HepG2 (cell line): ENCODE data around the gene RNFT2. TPM values are rescaled to one million over a fixed set of nuclear protein-coding genes. Genes with fewer than 3 reads are reported as not detected.

Experiments
- ATAC-seq: fragments of 200-7000 bp; cut with Tn5 transposase; 3 replicates; pipeline ENCODE4 v1.9.1; 2020; ENCODE audit warnings: mild to moderate bottlenecking, moderate library complexity
- BruUV-seq: library from RNA; stranded (reverse); fragments of 400-500 nt; replicated peaks from 2 replicates; lab custom pipeline; 2021; lab: Mats Ljungman, UMichigan
- CTCF ChIA-PET: fragments of 300-600 bp; formaldehyde crosslinking; extraction: SDS; loops from one replicate; lab custom pipeline; 2021; ENCODE audit warnings: low total read pairs, inconsistent platforms, low intra/inter-chr PET ratio; lab: Yijun Ruan, JAX
- POLR2A ChIA-PET: fragments of 350-600 bp; sonication (Branson Sonifier 250); formaldehyde crosslinking; loops from one replicate; lab custom pipeline; 2020; ENCODE audit warnings: antibody characterized with exemption, inconsistent platforms; lab: Yijun Ruan, JAX
- DNase-seq: peaks from one replicate; pipeline ENCODE4 v3.0.0-alpha.2; 2015; ENCODE audit warnings: low spot score
- FAIRE-seq: peaks from 3 replicates; lab custom pipeline; 2011; peaks lifted over from hg19 to GRCh38; lab: Jason Lieb, UNC
- H2AFZ ChIP-seq: one replicate; pipeline ENCODE4 v1.6.1; 2011; ENCODE audit warnings: low read length, inconsistent platforms
- H3K27ac ChIP-seq: fragments of 300-600 bp; 3 replicates; pipeline ENCODE4 v1.8.0; 2011; ENCODE audit warnings: mixed run types, mild to moderate bottlenecking, mixed read lengths, low read length, inconsistent platforms; ENCODE audit not compliant: insufficient read depth; ENCODE audit errors: extremely low read length
- H3K27me3 ChIP-seq, 2 experiments: fragments of 200-600 bp in 1 of 2; 2 replicates in 1 of 2; 3 replicates in 1 of 2; pipeline versions ENCODE4 v1.6.0 to v1.8.0; 2011; ENCODE audit warnings: low read length in 2 of 2, mild to moderate bottlenecking in 2 of 2, moderate library complexity in 2 of 2, inconsistent platforms in 1 of 2; ENCODE audit not compliant: insufficient read depth in 2 of 2, control insufficient read depth in 1 of 2
- H3K36me3 ChIP-seq, 2 experiments: fragments of 200-600 bp in 1 of 2; replicated peaks in 1 of 2; 2 replicates in 1 of 2; 3 replicates in 1 of 2; pipeline versions ENCODE4 v1.5.1 to v1.8.0; 2011; ENCODE audit warnings: low read length in 2 of 2, inconsistent platforms in 1 of 2; ENCODE audit not compliant: insufficient read depth in 2 of 2, control insufficient read depth in 1 of 2
- H3K4me1 ChIP-seq: 2 replicates; pipeline ENCODE4 v1.5.1; 2012; ENCODE audit warnings: low read length, inconsistent platforms; ENCODE audit not compliant: insufficient read depth
- H3K4me2 ChIP-seq: 2 replicates; pipeline ENCODE4 v1.6.0; 2011; ENCODE audit warnings: low read depth, low read length, inconsistent platforms
- H3K4me3 ChIP-seq, 3 experiments: fragments of 200-600 bp in 1 of 3; sonication (generic), shearing (Covaris generic) in 1 of 3; replicated peaks in 1 of 3; 2 replicates each; pipeline ENCODE4 v1.5.1; 2011 to 2016; ENCODE audit warnings: low read length in 3 of 3, inconsistent platforms in 2 of 3, low read depth in 2 of 3, mild to moderate bottlenecking in 2 of 3, control low read depth in 1 of 3, mixed read lengths in 1 of 3; ENCODE audit not compliant: insufficient read depth in 1 of 3
- H3K79me2 ChIP-seq: one replicate; pipeline ENCODE4 v1.6.1; 2011; ENCODE audit warnings: low read length, inconsistent platforms; ENCODE audit not compliant: insufficient read depth
- H3K9ac ChIP-seq: 2 replicates; pipeline ENCODE4 v1.6.0; 2011; ENCODE audit warnings: mild to moderate bottlenecking, low read depth, low read length, inconsistent platforms; ENCODE audit not compliant: insufficient read depth
- H3K9me3 ChIP-seq: 2 replicates; pipeline ENCODE4 v1.5.1; 2012; ENCODE audit warnings: mild to moderate bottlenecking, low read length
- H4K20me1 ChIP-seq: 2 replicates; pipeline ENCODE4 v1.6.0; 2011; ENCODE audit warnings: inconsistent platforms, mild to moderate bottlenecking, low read length, moderate library complexity; ENCODE audit not compliant: insufficient read depth
- CREB1 ChIP-seq, 2 experiments: fragments of 450-650 bp in 1 of 2; IDR thresholded peaks; 2 replicates each; pipeline ENCODE4 v1.6.1; 2016 to 2017; ENCODE audit warnings: control low read depth in 1 of 2, mild to moderate bottlenecking in 1 of 2, missing compliant biosample characterization in 1 of 2, missing genetic modification characterization in 1 of 2
- GLI4 ChIP-seq: sonication (generic); formaldehyde crosslinking; IDR thresholded peaks from 2 replicates; pipeline ENCODE4 v1.5.1; 2020; ENCODE audit warnings: missing genetic modification reagents, mild to moderate bottlenecking, moderate library complexity, borderline replicate concordance
- GMEB1 ChIP-seq: sonication (generic); formaldehyde crosslinking; IDR thresholded peaks from 2 replicates; pipeline ENCODE4 v1.5.1; 2020; ENCODE audit warnings: missing genetic modification reagents, mild to moderate bottlenecking, borderline replicate concordance
- HIVEP1 ChIP-seq: sonication (generic); formaldehyde crosslinking; IDR thresholded peaks from 2 replicates; pipeline ENCODE4 v1.4.0; 2020; ENCODE audit warnings: mild to moderate bottlenecking, missing genetic modification reagents
- KAT8 ChIP-seq: IDR thresholded peaks from 2 replicates; pipeline ENCODE4 v1.6.1; 2016; ENCODE audit warnings: missing genetic modification reagents, missing compliant biosample characterization
- LBX2 ChIP-seq: sonication (generic); formaldehyde crosslinking; IDR thresholded peaks from 2 replicates; pipeline ENCODE4 v1.5.0; 2020; ENCODE audit warnings: missing genetic modification reagents, mild to moderate bottlenecking, borderline replicate concordance
- RBFOX2 ChIP-seq: fragments of 200-400 bp; formaldehyde crosslinking; IDR thresholded peaks from 2 replicates; pipeline ENCODE4 v1.6.1; 2017; ENCODE audit warnings: low read depth, mild to moderate bottlenecking, low read length
- RFX5 ChIP-seq: IDR thresholded peaks from 2 replicates; pipeline ENCODE4 v1.6.1; 2011; ENCODE audit warnings: low read depth, low read length, improper control_type of control experiment
- ZNF580 ChIP-seq: IDR thresholded peaks from 2 replicates; pipeline ENCODE4 v1.6.1; 2016; ENCODE audit warnings: low read depth, borderline replicate concordance
- WGBS: methylation state at CpG from one replicate; pipeline ENCODE4 v1.1.6; 2017; ENCODE audit warnings: low lambda C conversion rate; 5-methylcytosine and 5-hydroxymethylcytosine counted together
- in situ Hi-C: cut with HindIII; loops from 2 replicates; pipeline ENCODE4 v1.10.0; 2017; ENCODE audit warnings: low pct_unique_long_range_greater_than_20kb; ENCODE audit not compliant: extremely low pct_ligation_motif_present
- intact Hi-C: fragments of 100-400 bp; cut with micrococcal nuclease; formaldehyde crosslinking; loops from one replicate; pipeline ENCODE4 v1.10.0; 2022; ENCODE audit not compliant: unreplicated experiment
- polyA plus RNA-seq, 8 experiments: library from polyadenylated mRNA; depleted of rRNA in 3 of 8; stranded (reverse) in 7 of 8; unstranded in 1 of 8; fragments of >200 nt; fragmentation: Illumina TruSeq in 4 of 8; extraction: Trizol in 4 of 8; gene quantifications; 2 replicates each; pipeline versions ENCODE4 v1.2.1 to v1.2.3, GENCODE V29; 2011 to 2016; ENCODE audit warnings: low read depth in 4 of 8, missing spikeins in 1 of 8, mixed read lengths in 1 of 8; ENCODE audit not compliant: insufficient read depth in 1 of 8
- total RNA-seq, 5 experiments: library from RNA; depleted of rRNA; stranded (reverse); fragments of >200 nt; fragmentation: Illumina TruSeq; extraction: Trizol; gene quantifications; 2 replicates each; pipeline ENCODE4 v1.2.3, GENCODE V29; 2016; ENCODE audit warnings: low read depth in 1 of 5

Gene RNFT2
- total and polyA plus RNA-seq, 2 of the 13 experiments (the other 11 are each of a cell fraction or from before 2014, with no cell fraction given) = 3.3 to 8.3 TPM

- TF ChIP-seq KAT8 (peak; percentile 79), CREB1 (IDR thresholded peaks at IDR 0.05) (peak; percentile 99), CREB1 (CRISPR knock-in tag; IDR thresholded peaks at IDR 0.05) (peak; percentile 63; the same call in 1 of the 2 replicates), LBX2 (no peak), GLI4 (CRISPR knock-in tag) (0 out of 2 replicates have a peak, but pooled peaks have one; percentile 30), GMEB1 (CRISPR knock-in tag) (0 out of 2 replicates have a peak, but pooled peaks have one; percentile 27), ZNF580 (no peak), RBFOX2 (peak; percentile 85)
These were observed 81.1 kb downstream of the RNFT2 start (continued) for GRCh38 chr12:116818948-116819832.

- Histone ChIP-seq H3K9ac (no peak overlapping the region), H3K4me1 (peaks cover 10% of the 10 kb centered on the region), H3K4me2 (0 out of 2 replicates have a peak overlapping the region, but pooled peaks have one; percentile 90), H4K20me1 (no peaks in the 10 kb centered on the region), H3K36me3 (no peaks in the 10 kb centered on the region), H3K79me2 (no peaks in the 10 kb centered on the region), H3K27me3 (no peaks in the 10 kb centered on the region; a peak in 1 of 5 replicates), H3K9me3 (no peaks in the 10 kb centered on the region), H2AFZ (no peak overlapping the region), H3K27ac (no peak overlapping the region), H3K4me3 (no peak overlapping the region; a peak in 1 of 6 replicates)
- no peak for ATAC-seq
- TF ChIP-seq HIVEP1 (CRISPR knock-in tag) (no peak), RFX5 (peak; percentile 94)
- WGBS = 81% methylated on average over 10 of the region's 10 CpGs
- no TSS peak for BruUV-seq
- intact Hi-C loops = no loop called here
- POLR2A ChIA-PET = no interaction called here
- CTCF ChIA-PET = no interaction called here
- no peak for DNase-seq
- in situ Hi-C loops = no loop called here
- FAIRE-seq = no peak
These were observed 82.0 kb downstream of the RNFT2 start for GRCh38 chr12:116820064-116820656.
